NCI-H1436 treated with DMSO at 0.1 percent for 48 hours (cell line): ENCODE data around the gene CERS2.

Experiments used
- DNase-seq: peaks from one replicate; lab custom pipeline; 2025; lab: John Stamatoyannopoulos, UW

The CERS2 gene, protein sequence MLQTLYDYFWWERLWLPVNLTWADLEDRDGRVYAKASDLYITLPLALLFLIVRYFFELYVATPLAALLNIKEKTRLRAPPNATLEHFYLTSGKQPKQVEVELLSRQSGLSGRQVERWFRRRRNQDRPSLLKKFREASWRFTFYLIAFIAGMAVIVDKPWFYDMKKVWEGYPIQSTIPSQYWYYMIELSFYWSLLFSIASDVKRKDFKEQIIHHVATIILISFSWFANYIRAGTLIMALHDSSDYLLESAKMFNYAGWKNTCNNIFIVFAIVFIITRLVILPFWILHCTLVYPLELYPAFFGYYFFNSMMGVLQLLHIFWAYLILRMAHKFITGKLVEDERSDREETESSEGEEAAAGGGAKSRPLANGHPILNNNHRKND

DNA sequence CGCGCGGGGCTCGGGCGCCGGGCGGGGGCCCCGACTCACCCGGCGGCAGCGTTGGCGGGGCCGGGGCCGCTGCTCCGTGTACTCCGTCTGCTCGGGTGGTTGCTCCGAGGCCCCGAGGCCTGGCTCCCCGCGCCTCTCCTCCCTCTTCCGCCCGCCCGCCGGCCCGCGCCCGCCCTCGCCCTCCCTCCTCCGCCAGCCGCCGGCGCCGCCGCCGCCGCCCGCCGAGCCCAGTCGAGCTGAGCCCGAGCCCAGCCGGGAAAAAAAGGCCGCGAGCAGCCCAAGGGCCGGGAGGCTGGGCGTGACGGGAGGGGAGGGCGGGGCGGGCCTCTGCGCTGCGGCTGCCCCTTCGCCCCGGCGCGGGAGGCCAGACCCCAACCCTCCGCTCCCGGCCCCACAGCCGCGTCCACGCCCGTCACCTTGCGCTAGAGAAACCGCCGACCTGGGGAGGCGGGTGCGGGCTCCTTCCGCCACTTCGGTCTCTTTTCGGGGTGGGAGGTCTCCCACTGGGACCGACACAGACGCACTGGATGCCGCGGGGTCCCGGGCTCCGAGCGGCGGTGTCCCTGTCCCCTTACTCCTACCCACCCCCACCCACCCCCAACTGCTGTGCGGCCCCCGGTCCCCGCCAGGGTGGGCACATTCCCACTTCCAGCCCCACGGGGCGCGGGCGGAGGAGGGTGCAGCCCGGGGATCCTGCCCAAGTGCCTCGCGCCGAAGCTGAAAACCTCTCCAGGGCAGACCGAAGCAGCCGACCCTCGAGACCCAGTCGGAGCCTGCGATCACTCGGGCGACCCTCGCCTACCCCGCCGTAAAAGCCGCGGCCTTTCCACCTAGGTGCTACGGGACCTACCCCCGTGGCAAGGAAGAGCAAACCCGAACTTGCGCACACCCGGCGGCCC, at the start of gene CERS2:
CERS2 (minus strand) TSS at position 256 of the 899 bp plus-strand sequence. CDS start 5,745 bp downstream, outside the sequence.
- DNase-seq, result no peak

DNA sequence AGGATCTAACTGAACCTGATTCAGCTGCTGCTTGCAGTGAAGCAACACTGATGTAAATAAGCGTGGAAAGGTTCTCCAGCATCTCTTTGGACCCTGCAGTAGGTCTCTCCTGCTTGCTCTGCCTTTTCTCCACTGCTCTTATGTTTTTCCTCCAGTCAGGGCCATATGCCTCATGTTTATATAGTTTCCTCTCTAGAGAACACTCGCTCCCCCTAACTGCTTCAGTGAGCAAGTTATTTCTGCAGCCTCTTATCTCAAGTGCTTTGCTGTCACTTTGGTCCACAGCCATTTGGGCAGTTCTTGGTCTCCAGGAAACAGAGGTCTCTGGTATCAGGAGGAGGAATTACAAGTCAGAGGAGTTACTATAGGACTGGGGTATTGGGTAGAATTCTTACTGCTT, 38.9 kb upstream of the CERS2 start:
- no peak for DNase-seq

DNA sequence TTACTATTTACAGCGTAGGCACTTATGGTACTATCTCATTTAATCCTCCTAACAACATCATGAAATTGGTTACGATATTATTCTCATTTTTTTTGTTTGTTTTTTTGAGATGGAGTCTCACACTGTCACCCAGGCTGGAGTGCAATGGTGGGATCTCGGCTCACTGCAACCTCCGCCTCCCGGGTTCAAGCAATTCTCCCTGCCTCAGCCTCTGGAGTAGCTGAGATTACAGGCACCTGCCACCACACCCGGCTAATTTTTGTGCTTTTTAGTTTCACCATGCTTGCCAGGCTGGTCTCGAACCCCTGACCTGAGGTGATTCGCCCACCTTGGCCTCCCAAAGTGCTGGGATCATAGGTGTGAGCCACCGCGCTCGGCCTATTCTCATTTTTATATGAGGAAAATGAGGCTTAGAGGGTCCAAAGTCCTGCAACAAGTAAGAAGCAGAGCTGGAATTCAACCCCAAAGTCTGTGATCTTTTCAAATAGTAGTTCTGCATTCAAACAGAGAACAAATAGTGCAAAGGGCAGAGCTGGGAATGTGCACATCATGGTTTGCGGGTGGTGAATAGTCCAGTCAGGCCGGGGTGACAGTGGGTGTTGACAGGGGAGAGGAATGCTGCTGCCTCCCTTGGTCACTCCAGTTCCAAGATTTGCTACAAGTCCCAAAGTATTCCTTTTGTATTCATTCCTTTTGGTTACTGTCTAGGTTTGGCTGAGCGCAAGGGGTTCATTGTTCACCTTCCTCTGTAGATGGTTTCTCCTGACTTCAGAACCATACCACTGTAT, 38.2 kb upstream of the CERS2 start:
- no peak for DNase-seq

DNA sequence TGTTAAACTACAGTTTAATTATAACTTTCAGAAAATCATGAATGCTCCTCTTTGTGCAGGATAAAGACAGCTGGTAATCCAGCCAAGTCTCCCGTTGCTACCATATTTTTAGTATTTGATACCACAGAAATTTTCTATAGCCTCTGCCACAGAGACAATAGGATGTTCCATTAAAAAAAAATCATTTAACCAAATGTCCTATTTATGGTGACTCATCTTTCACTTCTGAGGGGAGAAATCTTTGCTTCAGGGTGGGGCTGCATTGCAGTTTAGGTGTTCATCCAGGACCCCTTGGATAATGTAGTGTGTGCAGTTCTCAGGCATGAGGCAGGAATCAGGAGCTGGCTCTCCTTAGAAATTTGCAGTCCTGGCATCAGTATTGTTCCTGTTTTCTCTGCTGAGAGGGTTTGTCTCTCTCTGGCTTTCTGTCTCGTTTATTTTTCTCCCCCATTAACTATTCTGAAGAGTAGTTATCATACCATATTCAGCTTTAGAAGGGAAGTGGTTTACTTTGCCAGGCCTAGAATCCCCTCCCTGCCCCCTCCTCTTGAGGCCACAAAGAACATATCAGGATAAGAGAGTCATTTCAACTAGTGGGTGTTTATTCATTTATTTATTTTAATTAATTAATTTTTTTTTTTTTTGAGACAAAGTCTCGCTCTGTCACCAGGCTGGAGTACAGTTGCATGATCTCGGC, 36.7 kb upstream of the CERS2 start:
- DNase-seq, result no peak

DNA sequence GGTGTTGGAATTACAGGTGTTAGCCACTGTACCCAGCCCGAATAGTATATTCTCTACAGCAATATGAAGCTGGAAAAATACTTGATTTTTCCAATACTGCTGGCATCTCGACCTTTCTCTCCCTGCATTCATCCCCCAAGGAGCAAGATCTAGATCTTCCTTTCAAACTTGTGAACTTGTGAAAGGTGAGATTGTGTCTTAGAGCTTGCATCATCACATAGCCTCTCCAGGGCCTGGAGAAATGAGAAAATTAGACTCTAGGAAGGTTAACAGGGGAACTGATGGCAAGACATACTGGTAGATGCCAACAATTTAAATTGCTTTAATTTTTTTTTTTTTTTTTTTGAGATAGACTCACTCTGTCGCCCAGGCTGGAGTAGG, 35.7 kb upstream of the CERS2 start:
- DNase-seq, result no peak

DNA sequence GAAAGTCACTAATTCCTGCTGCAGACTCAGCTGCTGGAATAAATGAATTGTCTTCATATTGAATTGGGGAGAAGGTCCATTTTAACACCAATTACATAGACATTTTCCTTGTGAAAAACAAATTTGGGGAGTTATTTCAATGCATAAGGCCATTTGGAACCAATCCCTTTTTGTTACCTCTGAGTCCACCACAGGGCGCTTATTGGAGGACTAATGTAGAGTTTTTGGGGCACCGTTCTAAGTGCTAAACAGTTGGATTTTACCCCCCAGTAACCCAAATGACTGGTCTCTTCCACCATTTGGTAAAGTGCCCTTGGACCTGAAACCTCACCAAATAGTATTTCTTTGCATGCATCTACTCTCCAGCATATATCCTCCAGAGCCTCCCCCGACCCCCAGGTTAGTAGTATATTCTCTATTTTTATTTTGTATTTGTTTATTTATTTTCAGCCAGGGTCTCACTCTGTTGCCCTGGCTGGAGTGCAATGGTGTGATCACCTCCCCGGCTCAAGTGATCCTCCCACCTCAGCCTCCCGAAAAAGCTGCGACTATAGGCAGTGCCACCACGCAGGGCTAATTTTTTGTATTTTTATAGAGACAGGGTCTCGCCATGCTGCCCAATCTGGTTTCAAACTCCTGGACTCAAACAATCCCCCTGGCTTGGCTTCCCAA, 35.2 kb upstream of the CERS2 start:
- no peak for DNase-seq

DNA sequence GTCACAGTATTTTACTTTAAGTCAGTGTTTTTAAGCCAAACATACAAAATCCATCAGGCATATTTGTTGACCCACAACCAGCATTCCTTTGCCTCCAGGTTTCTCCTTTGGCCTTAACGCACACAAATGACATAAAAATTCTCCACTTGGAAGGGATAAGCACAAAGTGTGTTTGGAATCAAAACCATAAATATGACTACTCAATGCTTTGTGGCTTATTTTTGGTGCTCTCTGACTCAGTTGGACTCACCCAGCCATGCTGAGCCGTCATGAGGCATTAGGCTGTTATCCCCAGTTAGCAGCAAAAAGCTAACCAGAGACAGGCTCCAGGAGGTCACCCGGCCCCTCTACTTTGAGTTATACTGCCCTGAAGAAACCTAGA, 34.6 kb upstream of the CERS2 start:
- DNase-seq, result no peak

DNA sequence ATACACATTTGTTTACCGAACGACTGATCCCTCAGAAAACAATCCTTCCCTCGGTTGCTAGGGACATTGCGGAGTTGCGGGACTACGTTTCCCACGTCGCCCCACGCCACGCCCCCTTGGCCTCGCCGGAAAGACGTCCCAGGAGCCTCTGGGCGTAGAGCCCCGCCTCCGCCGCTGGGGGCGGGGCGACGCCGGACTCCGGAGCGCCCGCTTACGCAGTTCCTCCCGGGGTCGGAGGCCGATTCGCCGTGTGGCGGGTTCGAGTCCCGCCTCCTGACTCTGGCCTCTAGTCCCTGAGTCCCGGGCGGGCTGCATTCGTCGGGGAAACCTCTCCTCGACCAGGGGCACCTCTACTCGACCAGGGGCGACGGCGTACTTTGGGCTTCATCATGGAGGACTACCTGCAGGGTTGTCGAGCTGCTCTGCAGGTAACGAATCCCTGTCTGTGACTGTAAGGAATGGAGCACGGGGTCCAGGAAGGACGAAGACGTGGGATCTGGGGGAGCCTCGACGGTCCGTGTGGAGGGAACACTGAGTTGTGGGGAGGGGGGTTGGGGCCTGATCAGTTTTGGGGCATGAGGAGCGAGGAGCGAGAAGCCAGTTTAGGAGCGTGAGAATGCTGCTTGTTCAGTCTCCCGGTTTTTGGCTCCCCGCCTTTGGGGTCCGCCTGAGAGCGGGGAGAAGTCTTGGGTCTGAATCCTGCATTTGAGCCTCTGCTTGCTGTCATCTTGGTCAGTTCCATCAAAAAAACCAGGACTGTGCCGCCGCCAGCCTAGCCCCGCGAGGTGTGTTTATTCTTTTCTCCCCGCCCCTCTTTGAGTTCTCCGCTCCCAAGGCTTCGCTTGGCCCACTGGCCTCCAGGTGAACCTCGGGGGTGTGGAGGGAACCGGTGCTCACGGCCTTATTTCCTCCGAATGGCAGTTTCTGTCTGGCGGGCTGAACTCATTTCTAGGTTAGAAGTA, 33.9 kb upstream of the CERS2 start, which contains the start of gene PRUNE1:
PRUNE1 (plus strand) TSS at position 206 of the 962 bp plus-strand sequence; CDS start at position 390, 184 bp downstream.
- peak; percentile 79 for DNase-seq

DNA sequence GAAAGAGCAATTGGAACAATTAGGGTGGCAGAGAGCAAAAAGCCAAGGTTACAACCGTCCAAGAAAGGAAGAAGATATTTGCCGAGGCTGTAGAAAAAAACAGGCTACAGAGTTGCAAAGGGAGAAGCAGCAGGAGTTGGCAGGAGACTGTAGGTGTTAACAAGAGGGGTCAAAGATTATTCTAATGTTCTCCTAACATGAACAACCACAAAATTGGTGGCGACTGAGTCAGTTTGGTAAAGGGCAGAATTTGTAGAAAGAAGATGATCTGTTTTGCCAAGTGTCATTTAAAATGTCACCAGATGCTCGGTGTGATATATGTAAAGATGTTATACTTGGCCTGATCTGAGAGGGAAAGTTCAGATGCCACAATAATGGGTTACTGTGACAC, 33.2 kb upstream of the CERS2 start:
- DNase-seq, result no peak

DNA sequence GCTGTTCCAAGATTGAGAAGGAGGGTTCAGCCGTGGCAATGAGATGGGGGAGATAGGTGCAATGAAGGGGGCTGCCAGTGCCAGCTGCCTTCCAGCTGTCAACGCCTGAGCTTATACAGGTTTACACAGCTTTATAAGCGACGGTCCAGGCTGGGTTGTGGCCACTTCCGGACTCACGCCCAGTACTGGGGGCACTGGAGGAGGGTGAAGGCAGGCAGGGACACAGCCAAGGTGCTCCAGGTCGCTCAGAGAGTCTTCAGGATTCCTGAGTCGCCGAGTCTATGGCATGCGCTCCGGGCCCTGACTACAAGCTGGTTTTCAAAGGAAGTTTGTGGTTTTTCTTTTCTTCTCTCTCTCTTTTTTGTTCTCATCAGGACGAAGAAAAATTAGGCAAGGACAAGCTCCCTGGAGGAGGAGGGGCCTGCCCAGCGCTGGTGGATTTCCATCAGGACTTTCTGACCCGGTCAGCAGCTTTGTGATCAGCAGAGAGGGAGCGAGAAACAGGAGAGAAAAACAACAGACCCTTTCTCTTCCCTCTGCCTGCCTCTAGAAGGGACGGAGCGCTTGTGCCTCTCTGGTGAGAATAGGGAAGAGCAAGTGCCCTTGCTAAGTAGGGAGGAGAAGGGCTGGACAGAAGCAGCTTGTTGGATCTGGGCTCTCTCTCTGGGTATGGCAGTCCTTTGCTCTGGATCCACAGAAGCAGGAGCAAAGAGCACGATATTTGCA, 31.9 kb upstream of the CERS2 start, which contains the start of gene MINDY1:
MINDY1 (minus strand) TSS at position 576 of the 726 bp plus-strand sequence. CDS start 4,285 bp downstream, outside the sequence.
- no peak for DNase-seq

DNA sequence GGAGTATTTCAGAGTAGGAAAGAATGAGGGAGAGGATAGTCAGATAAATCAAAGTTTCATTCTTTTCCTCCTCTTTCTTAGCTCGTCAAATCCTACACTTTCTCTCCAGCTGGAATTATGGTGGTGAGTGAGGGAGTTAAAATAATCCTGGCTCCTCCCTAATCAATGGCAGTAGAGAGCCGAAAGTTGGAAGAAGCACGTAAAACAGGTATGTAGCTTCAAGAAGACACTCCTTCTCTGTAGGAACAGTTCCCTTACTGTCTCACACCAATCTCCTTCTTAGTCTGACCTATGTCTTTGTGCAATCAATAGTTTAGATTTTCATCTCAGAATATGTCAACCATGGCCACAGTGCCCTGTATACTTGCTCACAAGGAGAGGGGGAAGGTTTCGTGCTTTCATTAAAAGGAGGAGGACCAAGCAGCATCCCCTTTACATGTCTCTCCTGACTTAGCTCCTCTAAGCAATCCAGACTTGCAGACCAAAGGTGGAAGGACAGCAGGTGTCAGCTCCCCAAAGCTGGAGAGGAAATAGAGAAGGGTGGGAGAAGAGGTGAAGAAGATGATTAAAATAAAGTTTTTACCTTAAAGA, 31.2 kb upstream of the CERS2 start:
- DNase-seq, result no peak

DNA sequence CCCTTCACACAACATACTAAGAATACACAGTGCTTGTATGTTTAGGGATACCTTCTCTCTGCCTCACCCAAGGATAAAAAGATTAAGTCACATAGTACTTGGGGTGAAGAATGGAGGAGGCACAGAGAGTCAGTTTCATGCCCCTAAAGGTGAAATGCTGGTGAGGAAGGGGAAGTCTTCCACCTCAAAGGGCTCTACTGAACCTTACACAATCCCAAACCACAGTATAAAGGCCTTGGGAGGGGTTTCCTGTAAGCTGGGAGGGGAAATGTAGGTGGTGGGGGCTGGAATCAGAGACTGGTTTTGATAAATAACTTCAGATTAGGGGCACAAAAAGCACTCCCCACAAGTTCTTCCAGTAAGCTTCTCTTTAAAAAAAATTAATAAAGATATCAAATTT, 28.5 kb upstream of the CERS2 start:
- DNase-seq, result no peak

DNA sequence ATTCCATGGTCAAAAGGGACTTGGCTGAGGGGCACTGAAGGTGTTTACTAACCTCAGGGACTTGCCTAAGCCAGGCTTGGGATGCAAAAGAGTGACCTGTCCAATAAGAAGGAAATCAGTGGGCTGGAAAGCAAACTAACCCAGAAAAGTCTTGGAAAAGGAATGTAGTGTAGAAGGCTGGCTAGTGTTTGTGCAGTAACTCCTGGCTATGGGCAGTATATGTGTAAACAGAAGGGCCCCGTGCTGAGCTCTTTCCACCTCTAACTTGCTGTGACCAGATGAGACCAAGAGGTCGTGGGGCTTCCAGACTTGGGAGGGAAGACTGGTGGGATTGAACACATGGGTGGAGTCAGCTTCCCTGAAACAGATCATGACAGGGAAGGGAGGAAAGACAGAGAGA, 28.0 kb upstream of the CERS2 start:
- no peak for DNase-seq

DNA sequence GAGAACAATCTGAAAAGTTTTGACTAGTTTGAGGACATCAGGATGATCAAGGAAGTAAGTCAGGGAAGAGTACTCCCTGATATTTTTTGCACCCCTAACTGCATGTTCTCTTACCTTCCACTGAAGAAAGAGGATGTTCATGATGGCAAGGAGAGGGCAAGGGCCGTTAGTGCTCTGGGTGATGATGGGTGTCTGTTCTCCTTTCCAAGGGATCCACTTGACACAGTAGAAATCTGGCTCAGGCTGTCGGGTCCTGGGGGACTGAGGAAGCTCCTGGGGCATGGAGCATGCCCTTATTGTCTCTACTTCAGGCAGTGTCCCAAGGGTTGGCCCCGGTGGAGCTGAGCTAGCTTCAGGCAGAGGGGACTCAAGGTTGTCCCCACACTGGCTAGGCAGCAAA, 27.4 kb upstream of the CERS2 start:
- no peak for DNase-seq

DNA sequence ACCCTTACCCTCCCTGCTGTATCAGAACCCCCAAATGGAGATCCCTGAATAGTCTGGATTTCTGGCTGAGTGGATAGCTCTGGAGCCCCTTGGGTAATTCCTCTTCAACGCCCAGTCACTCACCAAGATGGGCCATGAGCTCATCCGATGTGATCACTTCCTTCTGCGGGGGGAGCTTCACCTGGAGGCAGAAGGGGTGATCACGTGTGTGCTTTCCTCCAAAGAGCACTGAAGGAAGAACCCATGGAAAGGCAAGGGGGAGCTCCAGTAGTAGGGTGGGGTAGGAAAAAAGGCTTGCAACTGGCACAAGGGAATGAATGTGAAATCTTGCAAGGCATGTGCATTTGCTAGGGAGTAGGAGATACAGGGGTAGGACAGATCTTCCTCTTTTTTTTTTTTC, 27.0 kb upstream of the CERS2 start:
- DNase-seq, result no peak

DNA sequence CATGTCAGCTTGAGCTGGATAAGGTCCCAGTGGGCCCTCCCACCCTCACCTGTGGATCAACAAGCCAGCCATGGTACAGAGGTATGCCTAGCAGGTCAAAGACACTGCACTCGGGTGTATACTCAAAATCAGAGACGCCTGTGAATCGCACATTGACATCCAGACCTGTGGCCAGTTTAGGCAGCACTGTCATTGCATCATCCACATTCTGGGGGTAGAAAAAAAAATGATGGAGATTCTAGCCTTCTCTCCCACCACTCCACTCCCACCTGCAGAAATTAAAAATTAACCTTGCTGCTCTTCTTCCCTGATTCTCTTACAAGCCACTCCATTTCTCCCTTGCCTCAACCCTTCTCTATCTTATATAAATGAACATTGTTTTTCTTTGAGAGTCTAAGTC, 25.8 kb upstream of the CERS2 start:
- DNase-seq, result no peak

DNA sequence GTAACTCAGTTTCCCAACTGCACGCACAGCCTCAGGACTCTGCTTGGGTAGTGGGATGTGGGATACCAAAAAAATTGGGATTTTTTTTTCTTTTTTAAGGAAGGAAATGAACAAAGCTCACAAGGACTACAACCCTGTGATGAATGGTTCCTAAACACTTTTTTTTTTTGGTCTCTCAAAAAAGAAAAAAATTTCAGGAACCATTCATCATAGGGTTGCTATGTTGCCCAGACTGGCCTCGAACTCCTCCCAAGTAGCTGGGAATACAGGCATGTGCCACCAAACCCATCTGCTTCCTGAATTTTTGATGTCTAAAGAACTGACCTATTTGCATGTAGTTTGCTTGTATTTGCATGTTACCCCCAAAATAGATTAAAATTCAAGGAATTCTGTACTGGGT, 25.3 kb upstream of the CERS2 start:
- DNase-seq, result no peak

DNA sequence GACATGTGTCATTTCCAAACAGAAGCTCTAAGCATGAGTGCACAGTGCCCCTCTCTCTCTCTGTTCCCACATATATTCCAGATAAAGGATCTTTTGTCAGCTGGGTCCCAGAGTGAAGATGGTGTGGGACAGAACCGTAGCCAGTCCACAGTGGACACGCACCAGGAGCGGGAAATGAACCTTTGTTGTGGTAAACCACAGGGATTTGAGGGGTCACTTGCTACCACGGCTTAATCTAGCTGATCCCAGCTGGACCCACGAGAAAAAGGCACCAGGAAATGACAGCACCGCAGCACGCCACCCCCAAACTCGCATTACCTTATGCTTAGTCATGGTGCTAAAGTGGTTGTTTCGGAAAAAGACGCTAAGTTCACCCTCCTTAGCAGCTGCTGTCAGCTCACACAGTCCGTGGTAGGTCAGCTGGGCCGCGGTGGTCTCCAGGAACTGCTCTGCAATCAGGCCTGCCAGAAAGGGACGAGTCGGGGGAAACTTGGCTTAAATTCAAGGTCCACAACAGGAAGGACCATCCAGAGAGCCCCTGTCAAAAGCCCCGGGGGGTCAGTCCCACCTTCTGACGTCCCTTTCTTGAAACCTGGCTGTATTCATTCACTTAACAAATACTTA, 24.5 kb upstream of the CERS2 start:
- DNase-seq, result no peak
